ENCODE measurements around the gene ETV5. TPM values are rescaled to one million over a fixed set of nuclear protein-coding genes. Genes with fewer than 3 reads are reported as not detected.

The ETV5 gene
- total and polyA plus RNA-seq, 9 of the 15 experiments (the other 6 are each of a cell fraction or from before 2014, with no cell fraction given), result 9.2 to 25.9 (median 15.9) TPM

DNA sequence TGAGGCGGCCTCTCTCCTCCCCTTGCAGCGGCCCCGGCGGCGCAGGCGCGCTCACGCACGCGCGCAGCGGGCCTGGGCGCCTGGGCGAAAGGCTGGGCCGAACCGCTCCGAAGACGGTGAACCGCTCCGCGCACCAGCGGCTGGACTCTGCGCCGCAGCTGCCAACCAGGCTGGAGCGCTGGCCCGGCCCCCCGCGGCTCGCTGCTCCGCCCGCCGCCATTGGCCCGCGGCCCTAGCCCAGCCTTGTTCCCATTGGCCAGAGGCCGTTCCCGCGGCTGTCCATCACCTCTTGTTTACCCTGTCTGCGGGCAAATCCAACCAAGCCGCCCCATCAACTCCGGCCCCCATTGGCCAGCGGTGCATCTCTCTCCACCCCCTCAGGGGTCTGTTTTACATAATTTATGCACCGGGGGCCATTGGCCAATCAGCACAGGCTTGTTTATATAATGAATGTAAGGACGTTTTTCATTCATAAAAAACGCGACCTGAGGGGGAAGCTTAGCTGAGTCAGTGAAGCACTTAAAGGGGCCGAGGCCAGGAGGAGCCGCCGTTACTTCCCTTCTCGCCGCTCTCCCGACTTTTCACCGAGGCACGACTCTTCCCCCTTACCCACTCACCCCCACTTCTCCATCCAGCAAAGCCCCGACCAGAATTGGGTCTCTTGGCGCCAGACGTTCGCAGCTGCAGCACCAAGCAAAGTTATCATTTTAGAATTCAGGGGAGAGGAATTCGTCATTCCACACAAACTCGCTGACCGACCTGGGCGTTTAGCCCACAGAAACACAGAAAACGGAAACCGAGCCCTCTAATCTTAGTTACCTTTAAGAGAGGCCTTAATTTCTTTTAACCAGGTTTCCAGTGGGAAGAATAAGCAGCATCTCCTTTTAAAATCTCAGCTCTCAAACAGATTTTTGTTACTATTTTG is at the start of gene ETV5 (continued):
- TF ChIP-seq, protein P1, sequence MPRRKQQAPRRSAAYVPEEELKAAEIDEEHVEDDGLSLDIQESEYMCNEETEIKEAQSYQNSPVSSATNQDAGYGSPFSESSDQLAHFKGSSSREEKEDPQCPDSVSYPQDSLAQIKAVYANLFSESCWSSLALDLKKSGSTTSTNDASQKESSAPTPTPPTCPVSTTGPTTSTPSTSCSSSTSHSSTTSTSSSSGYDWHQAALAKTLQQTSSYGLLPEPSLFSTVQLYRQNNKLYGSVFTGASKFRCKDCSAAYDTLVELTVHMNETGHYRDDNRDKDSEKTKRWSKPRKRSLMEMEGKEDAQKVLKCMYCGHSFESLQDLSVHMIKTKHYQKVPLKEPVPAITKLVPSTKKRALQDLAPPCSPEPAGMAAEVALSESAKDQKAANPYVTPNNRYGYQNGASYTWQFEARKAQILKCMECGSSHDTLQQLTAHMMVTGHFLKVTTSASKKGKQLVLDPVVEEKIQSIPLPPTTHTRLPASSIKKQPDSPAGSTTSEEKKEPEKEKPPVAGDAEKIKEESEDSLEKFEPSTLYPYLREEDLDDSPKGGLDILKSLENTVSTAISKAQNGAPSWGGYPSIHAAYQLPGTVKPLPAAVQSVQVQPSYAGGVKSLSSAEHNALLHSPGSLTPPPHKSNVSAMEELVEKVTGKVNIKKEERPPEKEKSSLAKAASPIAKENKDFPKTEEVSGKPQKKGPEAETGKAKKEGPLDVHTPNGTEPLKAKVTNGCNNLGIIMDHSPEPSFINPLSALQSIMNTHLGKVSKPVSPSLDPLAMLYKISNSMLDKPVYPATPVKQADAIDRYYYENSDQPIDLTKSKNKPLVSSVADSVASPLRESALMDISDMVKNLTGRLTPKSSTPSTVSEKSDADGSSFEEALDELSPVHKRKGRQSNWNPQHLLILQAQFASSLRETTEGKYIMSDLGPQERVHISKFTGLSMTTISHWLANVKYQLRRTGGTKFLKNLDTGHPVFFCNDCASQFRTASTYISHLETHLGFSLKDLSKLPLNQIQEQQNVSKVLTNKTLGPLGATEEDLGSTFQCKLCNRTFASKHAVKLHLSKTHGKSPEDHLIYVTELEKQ (CRISPR knock-in tag; IDR thresholded peaks at IDR 0.05), result no peak
- TF ChIP-seq ZFP36 (IDR thresholded peaks at IDR 0.05; ENCODE audit: low read depth, low read length, partially characterized antibody), result peak; percentile 10
- TF ChIP-seq MEF2D (tag; conservative IDR thresholded peaks at IDR 0.05; ENCODE audit: low read depth), result no peak
- peak; percentile 18; the same call in 1 of the 2 replicates for TF ChIP-seq PHF21A (IDR thresholded peaks at IDR 0.05; ENCODE audit: borderline replicate concordance, low read depth)
- no peak for TF ChIP-seq POLR3A (IDR thresholded peaks at IDR 0.05; ENCODE audit: borderline replicate concordance, extremely low read depth, insufficient read depth, insufficient read length)
- TF ChIP-seq ZNF217 (CRISPR knock-in tag; IDR thresholded peaks at IDR 0.05), result no peak
- no peak for TF ChIP-seq RCOR1 (IDR thresholded peaks at IDR 0.05; ENCODE audit: borderline replicate concordance in 1 of 2, low read depth in 2 of 2, low read length in 2 of 2)
- TF ChIP-seq ZNF318 (IDR thresholded peaks at IDR 0.05; ENCODE audit: borderline replicate concordance in 1 of 2, low read depth in 1 of 2), result no peak
- TF ChIP-seq GATAD2A (IDR thresholded peaks at IDR 0.05), result no peak

All from K562 (cell line).